T-helper 17 cell (primary cell): Measurements from ENCODE around the gene PPM1H. TPM values are rescaled to one million over a fixed set of nuclear protein-coding genes. Genes with fewer than 3 reads are reported as not detected.

ENCODE experiments used
- ATAC-seq: fragments of 150-1000 bp; cut with Tn5 transposase; 2 replicates; pipeline ENCODE4 v1.10.0; 2021; ENCODE audit warnings: mild to moderate bottlenecking, moderate library complexity
- DNase-seq, 3 donors: peaks; one replicate each; pipeline versions ENCODE4 v3.0.0 to v3.0.0-alpha.2; 2020 to 2021
- H3K9me3 ChIP-seq: one replicate; pipeline ENCODE4 v1.7.0; 2013; ENCODE audit warnings: low read length, mild to moderate bottlenecking; ENCODE audit not compliant: control insufficient read depth, poor library complexity, severe bottlenecking
- H3K27ac Mint-ChIP-seq: one replicate; pipeline ENCODE4 v1.8.0; 2022; ENCODE audit warnings: mild to moderate bottlenecking, moderate library complexity, mixed read lengths
- H3K27me3 Mint-ChIP-seq: one replicate; pipeline ENCODE4 v1.8.0; 2022; ENCODE audit warnings: mixed read lengths
- H3K36me3 Mint-ChIP-seq: one replicate; pipeline ENCODE4 v1.8.0; 2022; ENCODE audit warnings: low read depth, mixed read lengths
- H3K4me1 Mint-ChIP-seq: one replicate; pipeline ENCODE4 v1.8.0; 2022; ENCODE audit warnings: mild to moderate bottlenecking, mixed read lengths
- H3K4me3 Mint-ChIP-seq: one replicate; pipeline ENCODE4 v1.8.0; 2022; ENCODE audit warnings: mild to moderate bottlenecking, moderate library complexity, mixed read lengths
- total RNA-seq, 4 donors: library from RNA in 2 of 4; stranded (reverse) in 2 of 4; gene quantifications; one replicate each; pipeline ENCODE4 v1.2.3 and lab custom pipeline; 2022 to 2026

The PPM1H gene
- total RNA-seq, 2 donors from 2014 or later, result 0.31 TPM; not detected in 1

DNA sequence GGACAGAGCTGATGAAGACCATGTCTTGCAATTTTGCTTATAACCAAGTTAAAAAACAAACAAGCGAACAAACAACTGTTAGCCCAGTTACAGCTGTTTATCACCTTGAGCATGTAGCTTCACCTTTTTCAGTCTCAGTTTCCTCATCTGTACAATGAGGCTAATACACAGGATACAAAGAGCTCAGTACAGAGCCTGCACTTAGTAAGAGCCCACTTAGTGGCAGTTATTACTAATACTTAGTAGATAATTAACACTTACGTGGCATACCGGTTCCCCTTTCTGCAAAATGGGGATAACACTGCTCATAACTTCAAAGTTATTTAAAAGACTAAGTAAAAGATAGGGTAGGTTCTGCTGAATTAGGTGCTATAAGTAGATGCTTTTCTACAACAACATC, 240.3 kb downstream of the PPM1H start:
- H3K36me3 Mint-ChIP-seq, result no peaks in the 10 kb centered on the region
- H3K9me3 ChIP-seq, result no peaks in the 10 kb centered on the region
- H3K4me1 Mint-ChIP-seq, result no peaks in the 10 kb centered on the region
- peaks cover 8% of the 10 kb centered on the region for H3K27me3 Mint-ChIP-seq
- H3K27ac Mint-ChIP-seq, result no peak overlapping the region
- no peak overlapping the region for H3K4me3 Mint-ChIP-seq
- no peak for ATAC-seq
- no peak for DNase-seq

DNA sequence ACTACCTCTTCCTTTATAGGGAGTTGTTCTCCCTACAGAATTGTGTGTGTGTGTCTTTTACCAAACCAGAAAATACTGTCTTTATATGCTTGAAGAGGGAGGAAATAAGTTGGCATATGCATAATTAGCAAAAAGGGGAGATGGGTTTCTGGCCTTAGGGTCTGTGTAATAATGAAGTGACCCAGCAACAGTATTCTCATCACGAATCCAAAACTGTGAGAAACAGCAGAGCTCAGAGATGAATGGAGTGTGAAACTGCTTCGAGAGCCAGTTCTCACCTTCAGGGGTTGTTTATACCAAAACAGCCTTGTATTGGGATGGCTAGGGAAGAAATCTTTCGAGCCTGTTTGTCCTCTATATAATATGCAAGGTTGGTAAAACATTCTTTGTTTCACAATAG, 240.8 kb downstream of the PPM1H start:
- no peak overlapping the region for H3K4me3 Mint-ChIP-seq
- no peaks in the 10 kb centered on the region for H3K36me3 Mint-ChIP-seq
- H3K4me1 Mint-ChIP-seq, result no peaks in the 10 kb centered on the region
- no peak for DNase-seq
- H3K27me3 Mint-ChIP-seq, result peaks cover 8% of the 10 kb centered on the region
- no peak for ATAC-seq
- H3K9me3 ChIP-seq, result no peaks in the 10 kb centered on the region
- H3K27ac Mint-ChIP-seq, result no peak overlapping the region

- ATAC-seq (no peak), DNase-seq (no peak)
- Mint-ChIP-seq H3K4me1 (no peaks in the 10 kb centered on the region), H3K4me3 (no peak overlapping the region), H3K27ac (no peak overlapping the region), H3K36me3 (no peaks in the 10 kb centered on the region), H3K27me3 (peaks cover 8% of the 10 kb centered on the region)
- H3K9me3 ChIP-seq, result no peaks in the 10 kb centered on the region
Measured at GRCh38 chr12:62693376-62694050, 241.4 kb downstream of the PPM1H start.

- Mint-ChIP-seq H3K27ac (no peak overlapping the region), H3K4me1 (no peaks in the 10 kb centered on the region), H3K4me3 (no peak overlapping the region), H3K36me3 (no peaks in the 10 kb centered on the region), H3K27me3 (peaks cover 8% of the 10 kb centered on the region)
- ATAC-seq, result no peak
- H3K9me3 ChIP-seq, result no peaks in the 10 kb centered on the region
- DNase-seq, result no peak
Measured at GRCh38 chr12:62692884-62693283, 242.1 kb downstream of the PPM1H start.

DNA sequence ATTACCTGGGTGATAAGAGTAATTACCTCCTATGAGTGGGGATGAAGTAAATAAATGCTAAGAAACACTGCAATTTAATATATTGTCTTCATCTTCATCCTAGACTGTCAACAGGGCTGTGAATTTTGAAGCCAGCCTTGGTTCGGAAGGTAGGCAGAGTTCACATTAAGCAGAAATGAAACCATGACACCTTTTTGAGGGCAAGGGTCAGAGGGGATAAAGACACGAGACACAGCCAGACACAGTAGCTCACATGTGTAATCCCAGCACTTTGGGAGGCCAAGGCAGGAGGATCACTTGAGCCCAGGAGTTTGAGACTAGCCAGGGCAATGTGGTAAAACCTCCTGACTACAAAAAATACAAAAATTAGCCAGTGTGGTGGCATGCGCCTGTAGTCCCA, 243.6 kb downstream of the PPM1H start:
- ATAC-seq (no peak), DNase-seq (no peak)
- H3K9me3 ChIP-seq, result no peaks in the 10 kb centered on the region
- Mint-ChIP-seq H3K4me1 (no peaks in the 10 kb centered on the region), H3K36me3 (no peaks in the 10 kb centered on the region), H3K27ac (no peak overlapping the region), H3K27me3 (peaks cover 14% of the 10 kb centered on the region), H3K4me3 (no peak overlapping the region)

DNA sequence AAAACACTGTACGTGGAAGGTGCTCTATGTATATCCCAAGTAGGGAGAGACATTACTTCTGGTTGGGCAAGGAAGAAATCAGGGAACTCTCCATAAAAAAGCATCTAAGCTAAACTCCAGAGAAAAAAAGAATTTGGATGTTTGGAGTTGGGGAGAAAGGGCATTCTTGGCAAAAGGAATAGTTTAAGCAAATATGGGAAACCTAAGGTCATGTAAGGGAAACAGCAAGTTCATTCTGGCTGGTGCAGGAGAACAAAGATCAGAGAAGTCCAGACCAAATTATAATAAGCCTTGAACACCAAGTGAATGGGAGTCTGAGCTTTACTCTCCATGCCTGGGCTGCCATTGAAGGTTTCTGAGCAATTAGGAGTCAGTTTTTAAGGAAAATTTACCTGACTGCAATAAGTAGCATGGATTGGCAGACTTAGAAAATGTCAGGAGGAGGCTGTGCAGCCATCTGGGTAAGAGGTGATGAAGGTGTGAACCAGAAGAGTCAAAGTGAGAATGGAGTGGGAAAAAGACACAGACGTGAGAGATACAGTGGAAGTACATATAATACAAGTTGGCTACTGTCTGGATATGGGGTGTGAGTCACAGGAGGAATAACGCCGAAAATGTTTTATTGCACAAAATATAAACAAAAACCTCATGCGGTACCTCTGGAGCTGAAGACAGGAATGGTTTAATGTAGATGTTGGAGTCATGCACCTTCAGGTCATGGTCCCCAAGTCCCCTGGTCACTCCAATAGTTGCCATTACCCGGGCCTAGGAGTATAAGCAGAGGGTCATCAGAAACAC, 245.7 kb downstream of the PPM1H start:
- H3K36me3 Mint-ChIP-seq, result no peaks in the 10 kb centered on the region
- ATAC-seq, result no peak
- H3K4me3 Mint-ChIP-seq, result no peak overlapping the region
- DNase-seq, result no peak
- H3K27ac Mint-ChIP-seq, result no peak overlapping the region
- H3K4me1 Mint-ChIP-seq, result no peaks in the 10 kb centered on the region
- H3K27me3 Mint-ChIP-seq, result peaks cover 24% of the 10 kb centered on the region
- no peaks in the 10 kb centered on the region for H3K9me3 ChIP-seq

DNA sequence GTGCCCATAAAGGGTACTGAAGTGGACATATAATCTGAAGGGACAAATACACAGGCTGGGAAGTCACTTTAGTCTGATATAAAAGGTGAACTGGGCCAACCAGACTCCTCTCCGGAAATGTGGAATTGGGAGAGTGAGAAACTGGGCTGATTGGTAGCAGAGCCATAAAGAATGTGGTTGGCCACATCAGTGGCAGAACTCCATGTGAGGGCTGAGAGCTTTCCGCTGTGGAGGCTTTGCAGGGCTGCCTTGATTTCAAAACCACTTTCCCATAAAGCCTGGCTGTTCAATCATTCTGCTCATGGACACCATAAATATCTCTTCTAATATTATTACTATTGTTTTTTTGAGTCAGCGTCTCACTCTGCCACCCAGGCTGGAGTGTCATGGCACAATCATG, 248.0 kb downstream of the PPM1H start:
- Mint-ChIP-seq H3K4me1 (no peaks in the 10 kb centered on the region), H3K36me3 (no peaks in the 10 kb centered on the region), H3K4me3 (no peak overlapping the region), H3K27me3 (peaks cover 30% of the 10 kb centered on the region), H3K27ac (no peak overlapping the region)
- no peaks in the 10 kb centered on the region for H3K9me3 ChIP-seq
- DNase-seq (no peak), ATAC-seq (no peak)

- H3K36me3 Mint-ChIP-seq, result no peaks in the 10 kb centered on the region
- no peak overlapping the region for H3K4me3 Mint-ChIP-seq
Measured at GRCh38 chr12:62684570-62685295, 250.2 kb downstream of the PPM1H start.

DNA sequence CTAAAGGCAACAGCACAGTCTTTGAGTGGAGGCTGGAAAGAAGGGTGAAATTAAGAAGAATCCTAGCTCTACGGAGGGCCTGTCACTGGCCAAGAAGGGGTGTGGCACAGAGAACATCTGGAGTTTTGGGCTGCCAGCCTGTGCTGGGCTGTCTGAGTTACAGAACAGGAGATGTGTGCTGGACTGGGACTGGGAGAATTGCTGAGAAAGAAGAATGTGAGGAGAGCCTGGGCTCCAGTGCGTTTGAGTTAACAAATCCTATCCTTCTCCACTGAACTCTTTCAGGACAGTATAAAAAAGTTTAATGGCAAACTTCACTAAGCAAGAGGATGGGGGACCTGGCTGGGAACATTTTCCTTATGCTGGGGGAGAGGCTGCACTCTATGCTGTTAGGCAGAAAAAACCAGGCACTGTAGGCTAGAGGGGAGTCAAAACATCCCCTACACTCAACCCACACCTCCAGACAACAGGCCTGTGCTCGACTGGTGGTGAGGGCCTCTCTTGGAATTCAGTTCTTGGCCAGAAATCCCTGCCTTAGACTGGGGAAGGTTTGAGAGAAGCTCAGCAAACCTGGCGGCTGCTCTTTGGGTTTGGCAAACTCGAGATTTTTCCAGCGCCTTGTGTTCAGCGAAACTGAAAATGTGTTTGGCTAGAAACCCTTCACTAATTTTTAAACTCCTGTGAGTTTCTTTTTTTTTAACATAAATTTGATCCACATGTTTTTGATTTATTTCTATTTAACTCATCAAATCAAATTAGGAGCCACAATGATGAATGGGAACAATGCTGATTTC, 251.0 kb downstream of the PPM1H start:
- no peak for DNase-seq
- no peaks in the 10 kb centered on the region for H3K9me3 ChIP-seq
- Mint-ChIP-seq H3K27ac (no peak overlapping the region), H3K36me3 (no peaks in the 10 kb centered on the region), H3K27me3 (peaks cover 22% of the 10 kb centered on the region), H3K4me1 (no peaks in the 10 kb centered on the region), H3K4me3 (no peak overlapping the region)
- ATAC-seq, result no peak

More at GRCh38 chr12:62684570-62685295, 250.2 kb downstream of the PPM1H start:
- H3K27ac Mint-ChIP-seq, result no peak overlapping the region
- H3K4me1 Mint-ChIP-seq, result no peaks in the 10 kb centered on the region
- H3K27me3 Mint-ChIP-seq, result peaks cover 22% of the 10 kb centered on the region
- DNase-seq (no peak), ATAC-seq (no peak)
- no peaks in the 10 kb centered on the region for H3K9me3 ChIP-seq

GRCh38 chr12:62681306-62681705, 253.6 kb downstream of the PPM1H start:
- H3K9me3 ChIP-seq, result no peaks in the 10 kb centered on the region
- ATAC-seq, result no peak
- no peak for DNase-seq
- H3K36me3 Mint-ChIP-seq, result no peaks in the 10 kb centered on the region
- H3K27ac Mint-ChIP-seq, result no peak overlapping the region
- H3K4me1 Mint-ChIP-seq, result no peaks in the 10 kb centered on the region
- H3K4me3 Mint-ChIP-seq, result no peak overlapping the region
- H3K27me3 Mint-ChIP-seq, result peaks cover 16% of the 10 kb centered on the region

DNA sequence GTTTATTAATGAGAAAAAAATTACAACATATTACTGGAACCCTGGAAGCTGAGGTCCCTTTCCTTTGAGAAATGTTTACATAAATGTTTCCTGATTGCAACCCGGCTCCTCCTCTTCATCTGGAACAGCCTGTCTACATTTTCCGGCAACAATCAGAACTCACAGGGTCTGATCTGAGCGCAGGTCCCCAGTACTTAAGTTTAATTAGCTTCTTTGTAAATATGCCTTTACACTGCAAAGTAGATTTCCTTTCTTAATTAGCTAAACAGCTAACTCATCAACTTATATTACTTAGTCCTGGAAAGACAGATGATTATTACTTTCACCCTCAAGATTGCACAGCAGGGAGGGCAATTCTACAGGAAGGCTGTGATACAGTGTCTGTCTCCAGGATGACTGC, 255.3 kb downstream of the PPM1H start:
- ATAC-seq (no peak), DNase-seq (no peak)
- Mint-ChIP-seq H3K27ac (no peak overlapping the region), H3K4me3 (no peak overlapping the region), H3K27me3 (peaks cover 5% of the 10 kb centered on the region), H3K4me1 (no peaks in the 10 kb centered on the region), H3K36me3 (no peaks in the 10 kb centered on the region)
- H3K9me3 ChIP-seq, result no peaks in the 10 kb centered on the region

DNA sequence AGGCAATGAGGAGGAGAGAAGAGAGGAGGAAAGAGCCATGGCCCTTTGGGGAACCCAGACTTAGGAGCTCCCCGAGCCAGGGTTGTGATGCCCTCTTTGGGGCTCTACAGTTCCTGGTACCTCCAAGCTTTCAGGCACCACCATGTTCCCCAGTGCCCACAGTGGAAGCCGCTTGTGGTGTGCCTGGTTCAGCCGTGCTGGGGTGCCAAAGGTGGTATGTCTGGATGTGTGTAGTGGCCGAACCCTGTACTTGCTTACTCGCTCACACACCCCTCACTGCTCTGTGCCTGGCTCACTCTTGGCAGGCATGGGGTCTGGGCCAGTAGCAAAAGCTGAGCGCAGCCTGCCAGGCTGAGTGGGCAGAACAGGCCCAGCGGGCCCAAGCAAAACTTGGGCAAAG, 257.6 kb downstream of the PPM1H start:
- no peak overlapping the region for H3K27ac Mint-ChIP-seq
- H3K27me3 Mint-ChIP-seq, result no peaks in the 10 kb centered on the region
- H3K9me3 ChIP-seq, result no peaks in the 10 kb centered on the region
- no peak for DNase-seq
- no peak for ATAC-seq
- H3K4me3 Mint-ChIP-seq, result no peak overlapping the region
- no peaks in the 10 kb centered on the region for H3K36me3 Mint-ChIP-seq
- H3K4me1 Mint-ChIP-seq, result no peaks in the 10 kb centered on the region
